ENCODE results near the gene WDR31. TPM values are rescaled to one million over a fixed set of nuclear protein-coding genes. Genes with fewer than 3 reads are reported as not detected.
A peak's percentile ranks its signal among the peaks of the same experiment; 100 is the strongest.

The WDR31 gene
- total RNA-seq (2014; rRNA removed) (1.7 TPM in 2 replicates), Bru-seq, nascent RNA (percentile 47 among the genes with signal in this experiment), BruChase-seq, experiment 1, labeled RNA remaining after a 6-hour chase (percentile 41 among the genes with signal in this experiment), BruChase-seq, experiment 2, labeled RNA remaining after a 2-hour chase (percentile 43 among the genes with signal in this experiment)
- long read RNA-seq, full-length matches to known transcripts = 5 of 11 reads
- long read RNA-seq, partial matches to known transcripts = 2 of 11 reads
- long read RNA-seq, other reads (novel, unspliced or antisense) = 4 of 11 reads

DNA sequence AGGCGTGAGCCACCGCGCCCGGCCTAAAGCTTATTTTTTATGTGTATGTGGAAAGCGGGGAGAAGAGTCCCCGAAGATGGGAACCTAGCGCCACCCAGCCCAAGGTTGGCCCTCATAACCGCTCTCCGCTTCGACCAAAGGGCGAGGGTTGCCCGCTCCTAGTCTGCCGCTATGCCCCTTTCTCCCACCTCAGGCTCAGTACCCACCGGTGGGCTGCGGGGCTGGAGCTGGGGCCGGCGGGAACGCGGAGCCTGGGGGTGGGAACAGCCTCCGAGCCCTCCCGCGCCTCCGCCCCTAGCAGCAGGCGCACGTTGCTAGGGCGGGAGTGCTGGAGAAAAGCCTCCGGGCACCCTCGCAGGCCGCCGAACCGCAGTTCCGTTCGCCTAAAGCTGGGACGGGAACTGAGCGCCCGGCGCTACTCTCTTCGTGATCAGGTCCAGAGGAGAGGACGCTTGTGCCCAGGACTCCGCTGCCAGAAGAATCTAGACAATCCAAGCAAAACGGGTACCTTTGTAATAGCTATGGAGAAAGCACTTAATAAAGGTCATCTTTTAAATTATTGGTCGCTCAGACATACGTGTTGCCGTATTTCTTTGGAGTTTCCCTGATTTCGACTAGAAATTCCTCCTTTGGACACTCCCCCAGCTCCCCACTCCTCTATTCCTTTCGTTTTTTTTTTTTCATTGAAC is at the start of gene WDR31:
WDR31 (minus strand) TSS at position 265 of the 689 bp plus-strand sequence. CDS start 8,253 bp downstream, outside the sequence.
- TF ChIP-seq, protein P1, sequence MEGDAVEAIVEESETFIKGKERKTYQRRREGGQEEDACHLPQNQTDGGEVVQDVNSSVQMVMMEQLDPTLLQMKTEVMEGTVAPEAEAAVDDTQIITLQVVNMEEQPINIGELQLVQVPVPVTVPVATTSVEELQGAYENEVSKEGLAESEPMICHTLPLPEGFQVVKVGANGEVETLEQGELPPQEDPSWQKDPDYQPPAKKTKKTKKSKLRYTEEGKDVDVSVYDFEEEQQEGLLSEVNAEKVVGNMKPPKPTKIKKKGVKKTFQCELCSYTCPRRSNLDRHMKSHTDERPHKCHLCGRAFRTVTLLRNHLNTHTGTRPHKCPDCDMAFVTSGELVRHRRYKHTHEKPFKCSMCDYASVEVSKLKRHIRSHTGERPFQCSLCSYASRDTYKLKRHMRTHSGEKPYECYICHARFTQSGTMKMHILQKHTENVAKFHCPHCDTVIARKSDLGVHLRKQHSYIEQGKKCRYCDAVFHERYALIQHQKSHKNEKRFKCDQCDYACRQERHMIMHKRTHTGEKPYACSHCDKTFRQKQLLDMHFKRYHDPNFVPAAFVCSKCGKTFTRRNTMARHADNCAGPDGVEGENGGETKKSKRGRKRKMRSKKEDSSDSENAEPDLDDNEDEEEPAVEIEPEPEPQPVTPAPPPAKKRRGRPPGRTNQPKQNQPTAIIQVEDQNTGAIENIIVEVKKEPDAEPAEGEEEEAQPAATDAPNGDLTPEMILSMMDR (conservative IDR thresholded peaks at IDR 0.05; ENCODE audit: low read depth, low read length) = no peak
- TF ChIP-seq EZH2phosphoT487 (IDR thresholded peaks at IDR 0.05; ENCODE audit: borderline replicate concordance, low read length) (no peak), EZH2 (IDR thresholded peaks at IDR 0.05; ENCODE audit: low read length, unreplicated experiment) (no peak)
- Histone ChIP-seq H3K4me2 (ENCODE audit: low read length) (peak within 1 kb of the TSS; percentile 89), H4K20me1 (ENCODE audit: low read length) (no peaks in the 10 kb centered on the region), H3K4me1 (ENCODE audit: insufficient read depth, low read length) (peaks cover 25% of the 10 kb centered on the region), H3K27ac (ENCODE audit: low read length) (peak within 1 kb of the TSS; percentile 63), H3K9me2 (replicated peaks; ENCODE audit: low read length) (no peaks in the 10 kb centered on the region), H3K27me3 (ENCODE audit: low read length) (no peaks in the 10 kb centered on the region), H3K4me3 (ENCODE audit: low read length) (peak within 1 kb of the TSS; percentile 91), H2AFZ (ENCODE audit: low read length) (peak within 1 kb of the TSS; percentile 94), H3K79me2 (ENCODE audit: low read length) (no peaks in the 10 kb centered on the region), H3K9ac (ENCODE audit: low read length) (peak within 1 kb of the TSS; percentile 81), H3F3A (ENCODE audit: low read length, unreplicated experiment) (no peaks in the 10 kb centered on the region), H3K9me3 (ENCODE audit: low read length) (no peaks in the 10 kb centered on the region), H3K36me3 (ENCODE audit: low read depth, low read length) (no peaks in the 10 kb centered on the region)
- DNase-seq (peak; percentile 79), ATAC-seq (peak; percentile 87)
- BruUV-seq (replicated peaks) = TSS peak; percentile 95
- intact Hi-C loops (cut with micrococcal nuclease) = loop anchor here (2.0 kb wide), 2 partner anchors 31 to 61 kb away; partner anchors contain the start of gene ALAD
- POLR2A ChIA-PET (ENCODE audit: unreplicated experiment) = interaction anchor here (0.6 to 0.7 kb wide), 4 partner anchors 35 to 462 kb away, joined by 3 to 4 read pairs (median 4); no protein-coding TSS in a partner anchor
- CTCF ChIA-PET = interaction anchor here (0.8 kb wide), 1 partner anchor 10 kb away, joined by 4 read pairs; no protein-coding TSS in a partner anchor

DNA sequence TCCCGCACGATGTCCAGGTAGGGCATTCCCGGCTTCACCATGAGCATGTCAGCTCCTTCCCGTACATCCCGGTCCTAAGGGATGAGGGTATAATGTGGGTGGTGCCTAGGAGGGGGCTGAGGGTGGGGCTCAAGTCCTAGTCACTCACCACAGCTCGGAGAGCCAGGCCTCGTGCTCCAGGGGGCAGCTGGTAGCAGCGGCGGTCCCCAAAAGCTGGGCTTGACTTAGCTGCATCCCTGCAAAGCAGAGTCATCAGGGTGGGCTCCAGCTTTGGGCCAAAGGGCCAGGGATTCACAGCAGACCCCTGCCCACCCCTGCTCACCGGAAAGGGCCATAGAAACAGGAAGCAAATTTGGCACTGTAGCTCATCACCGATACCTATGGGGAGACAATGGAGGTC is 49.4 kb upstream of the WDR31 start:
- no peak overlapping the region for H2AFZ ChIP-seq (ENCODE audit: low read length)
- intact Hi-C loops (cut with micrococcal nuclease) = no loop called here
- TF ChIP-seq EZH2 (IDR thresholded peaks at IDR 0.05; ENCODE audit: low read length, unreplicated experiment) (no peak), EZH2phosphoT487 (IDR thresholded peaks at IDR 0.05; ENCODE audit: borderline replicate concordance, low read length) (no peak)
- TF ChIP-seq, protein P1 (conservative IDR thresholded peaks at IDR 0.05; ENCODE audit: low read depth, low read length) = no peak

More for the DNA sequence above, 49.4 kb upstream of the WDR31 start:
- no peaks in the 10 kb centered on the region for H3K79me2 ChIP-seq (ENCODE audit: low read length)
- ATAC-seq (no peak), DNase-seq (no peak)
- POLR2A ChIA-PET (ENCODE audit: unreplicated experiment) = no interaction called here
- no peak overlapping the region for H3K27ac ChIP-seq (ENCODE audit: low read length)
- no peaks in the 10 kb centered on the region for H3K9me2 ChIP-seq (replicated peaks; ENCODE audit: low read length)
- no peaks in the 10 kb centered on the region for H3K9me3 ChIP-seq (ENCODE audit: low read length)
- no TSS peak for BruUV-seq (replicated peaks)
- H3F3A ChIP-seq (ENCODE audit: low read length, unreplicated experiment) = no peaks in the 10 kb centered on the region
- no peak overlapping the region for H3K4me3 ChIP-seq (ENCODE audit: low read length)
- H3K4me2 ChIP-seq (ENCODE audit: low read length) = no peak overlapping the region
- no peak overlapping the region for H3K9ac ChIP-seq (ENCODE audit: low read length)
- H3K36me3 ChIP-seq (ENCODE audit: low read depth, low read length) = no peaks in the 10 kb centered on the region; the same call in 1 of the 2 replicates
- CTCF ChIA-PET = no interaction called here
- H3K4me1 ChIP-seq (ENCODE audit: insufficient read depth, low read length) = no peaks in the 10 kb centered on the region
- H3K27me3 ChIP-seq (ENCODE audit: low read length) = no peaks in the 10 kb centered on the region
- H4K20me1 ChIP-seq (ENCODE audit: low read length) = no peaks in the 10 kb centered on the region
